ENCODE measurements around the gene TOP3A. TPM values are rescaled to one million over a fixed set of nuclear protein-coding genes. Genes with fewer than 3 reads are reported as not detected.

The TOP3A gene
- total and polyA plus RNA-seq, 2 experiments from 2014 or later, result 21.7 to 76.7 TPM

GRCh38 chr17:18225642-18226283, 89.0 kb downstream of the TOP3A start:
- Mint-ChIP-seq H3K36me3 (ENCODE audit: low read depth) (no peaks in the 10 kb centered on the region; the same call in 2 of the 3 replicates), H3K27ac (peak overlapping the region; percentile 64), H3K27me3 (ENCODE audit: insufficient read depth, low read depth, poor library complexity) (peaks cover 15% of the 10 kb centered on the region), H3K9me3 (no peaks in the 10 kb centered on the region), H3K4me1 (peaks cover 19% of the 10 kb centered on the region), H3K4me3 (peak overlapping the region; percentile 93)
- Histone ChIP-seq H3F3A (replicated peaks; ENCODE audit: low read depth) (0 out of 2 replicates have a peak, but pooled peaks cover 3% of the 10 kb centered on the region), H3K9me2 (ENCODE audit: insufficient read depth) (no peaks in the 10 kb centered on the region), H3K27me3 (ENCODE audit: insufficient read depth) (no peaks in the 10 kb centered on the region), H3K27ac (ENCODE audit: low read depth) (no peak overlapping the region), H2AFZ (peak overlapping the region; percentile 38; the same call in 1 of the 2 replicates), H3K4me1 (ENCODE audit: insufficient read depth) (peaks cover 16% of the 10 kb centered on the region), H3K4me2 (peak overlapping the region; percentile 97), H3K36me3 (ENCODE audit: insufficient read depth) (no peaks in the 10 kb centered on the region), H3K79me2 (replicated peaks; ENCODE audit: insufficient read depth) (peaks cover 47% of the 10 kb centered on the region), H4K20me1 (replicated peaks; ENCODE audit: insufficient read depth) (peaks cover 4% of the 10 kb centered on the region), H3K4me3 (peak overlapping the region; percentile 96)
- ATAC-seq, result peak; percentile 2; the same call in 2 of the 3 replicates
- DNase-seq (ENCODE audit: low spot score), result no peak
- no peak for TF ChIP-seq STAT1 (IDR thresholded peaks at IDR 0.05; ENCODE audit: unreplicated experiment)
- TF ChIP-seq CREB1 (CRISPR knock-in tag; IDR thresholded peaks at IDR 0.05; ENCODE audit: low read depth), result peak; percentile 68
- TF ChIP-seq POLR2AphosphoS5 (IDR thresholded peaks at IDR 0.05; ENCODE audit: low read depth), result peak; percentile 11; the same call in 1 of the 2 replicates

GRCh38 chr17:18225121-18225641, 89.6 kb downstream of the TOP3A start, which contains the start of gene LLGL1:
LLGL1 (plus strand) TSS chr17:18225635; CDS start chr17:18225683, 48 bp downstream.
- H3K9me2 ChIP-seq (ENCODE audit: insufficient read depth), result no peaks in the 10 kb centered on the region

More at GRCh38 chr17:18225121-18225641, 89.6 kb downstream of the TOP3A start, which contains the start of gene LLGL1:
- H3K4me1 Mint-ChIP-seq, result peaks cover 19% of the 10 kb centered on the region
- peak; percentile 62 for TF ChIP-seq ETS1 (IDR thresholded peaks at IDR 0.05)
- TF ChIP-seq EZH2phosphoT487 (IDR thresholded peaks at IDR 0.05; ENCODE audit: unreplicated experiment), result no peak
- TF ChIP-seq REST (IDR thresholded peaks at IDR 0.05; ENCODE audit: unreplicated experiment), result no peak
- peak; percentile 8; the same call in 1 of the 2 replicates for TF ChIP-seq POLR2AphosphoS5 (IDR thresholded peaks at IDR 0.05; ENCODE audit: low read depth)
- no peak for TF ChIP-seq NANOG (IDR thresholded peaks at IDR 0.05; ENCODE audit: borderline replicate concordance)
- peak; percentile 98 for DNase-seq (ENCODE audit: low spot score)
- ATAC-seq, result peak; percentile 75
- peak within 1 kb of the TSS; percentile 100 for H3K27ac Mint-ChIP-seq
- peaks cover 41% of the 10 kb centered on the region for H3K79me2 ChIP-seq (replicated peaks; ENCODE audit: insufficient read depth)
- H3K27ac ChIP-seq (ENCODE audit: low read depth), result peak within 1 kb of the TSS; percentile 99
- peak within 1 kb of the TSS; percentile 67 for H2AFZ ChIP-seq
- H3K4me1 ChIP-seq (ENCODE audit: insufficient read depth), result peaks cover 16% of the 10 kb centered on the region
- H4K20me1 ChIP-seq (replicated peaks; ENCODE audit: insufficient read depth), result peaks cover 4% of the 10 kb centered on the region
- no peaks in the 10 kb centered on the region; the same call in 2 of the 3 replicates for H3K36me3 Mint-ChIP-seq (ENCODE audit: low read depth)
- peak within 1 kb of the TSS; percentile 97 for H3K4me2 ChIP-seq
- peaks cover 15% of the 10 kb centered on the region for H3K27me3 Mint-ChIP-seq (ENCODE audit: insufficient read depth, low read depth, poor library complexity)
- peak within 1 kb of the TSS; percentile 93 for H3K4me3 Mint-ChIP-seq
- H3K4me3 ChIP-seq, result peak within 1 kb of the TSS; percentile 96
- no peaks in the 10 kb centered on the region for H3K27me3 ChIP-seq (ENCODE audit: insufficient read depth)
- no peaks in the 10 kb centered on the region for H3K9me3 Mint-ChIP-seq
- 0 out of 2 replicates have a peak, but pooled peaks cover 3% of the 10 kb centered on the region for H3F3A ChIP-seq (replicated peaks; ENCODE audit: low read depth)
- H3K36me3 ChIP-seq (ENCODE audit: insufficient read depth), result no peaks in the 10 kb centered on the region

Measured in GM23338 (cell line).